Aorta (tissue), 5 donors: Measurements from ENCODE around the gene DCBLD2. TPM values are rescaled to one million over a fixed set of nuclear protein-coding genes. Genes with fewer than 3 reads are reported as not detected.

ENCODE experiments used
- ATAC-seq: fragments of 200-7000 bp; cut with Tn5 transposase; one replicate; pipeline ENCODE4 v1.9.1; 2022; ENCODE audit warnings: moderate library complexity; ENCODE audit not compliant: low FRiP score
- DNase-seq, 2 donors: peaks; one replicate each; pipeline ENCODE4 v3.0.0-alpha.2; 2020
- H3K27ac ChIP-seq, 2 donors: one replicate each; pipeline ENCODE4 v1.5.1; 2013; ENCODE audit warnings: low read length in 2 of 2, mild to moderate bottlenecking in 2 of 2, moderate library complexity in 2 of 2, control low read depth in 1 of 2, inconsistent platforms in 1 of 2, low read depth in 1 of 2
- H3K27me3 ChIP-seq, 2 donors: one replicate each; pipeline ENCODE4 v1.6.1; 2013; ENCODE audit warnings: control low read depth in 1 of 2, low read length in 1 of 2, mild to moderate bottlenecking in 1 of 2, moderate library complexity in 1 of 2; ENCODE audit not compliant: insufficient read depth in 2 of 2, control insufficient read depth in 1 of 2
- H3K36me3 ChIP-seq, 2 donors: one replicate each; pipeline ENCODE4 v1.6.1; 2013; ENCODE audit warnings: control low read depth in 1 of 2, low read length in 1 of 2, mild to moderate bottlenecking in 1 of 2; ENCODE audit not compliant: insufficient read depth in 2 of 2, control insufficient read depth in 1 of 2
- H3K4me1 ChIP-seq, 2 donors: one replicate each; pipeline ENCODE4 v1.6.1; 2013; ENCODE audit warnings: low read length in 2 of 2, control low read depth in 1 of 2, mild to moderate bottlenecking in 1 of 2, moderate library complexity in 1 of 2; ENCODE audit not compliant: insufficient read depth in 2 of 2, control insufficient read depth in 1 of 2
- H3K4me3 ChIP-seq, 2 donors: one replicate each; pipeline ENCODE4 v1.5.1; 2013; ENCODE audit warnings: low read length in 2 of 2, control low read depth in 1 of 2, mild to moderate bottlenecking in 1 of 2
- H3K9me3 ChIP-seq: one replicate; pipeline ENCODE4 v1.6.1; 2013; ENCODE audit warnings: mild to moderate bottlenecking, low read length; ENCODE audit not compliant: control insufficient read depth
- WGBS, 2 donors: extraction: QIAGEN DNeasy Blood & Tissue Kit; methylation state at CpG; one replicate each; pipeline ENCODE4 v1.1.7; 2013; 5-methylcytosine and 5-hydroxymethylcytosine counted together
- intact Hi-C, 2 donors: fragments of 100-400 bp; cut with DNase I; formaldehyde crosslinking; loops; one replicate each; pipeline versions ENCODE4 v1.14.2 to v1.15.0; 2022
- polyA plus RNA-seq, 2 donors: library from polyadenylated mRNA; stranded (reverse); fragments of 200-250 nt; gene quantifications; one replicate each; pipeline ENCODE4 v1.2.3, GENCODE V29; 2013
- total RNA-seq, 2 donors: library from RNA; stranded (reverse); fragmentation: NEBNext Ultra II Directional; extraction: Animal tissue kit (Norgen Biotek cat#: 25700); gene quantifications; one replicate each; pipeline ENCODE4 v1.2.1, GENCODE V29; 2021
- donor health status: healthy with polysubstance abuse.
- donor health status: Bipolar disorder and iron deficiency.
- donor health status: DM: no; HTN: no; CAD: no.
- donor health status: DM: no; HTN: no; CAD: no.
- donor health status: DM: yes; HTN: yes; CAD: no.

The DCBLD2 gene
- total and polyA plus RNA-seq, 4 donors: 4.4 to 36.3 (median 20.7) TPM

DNA sequence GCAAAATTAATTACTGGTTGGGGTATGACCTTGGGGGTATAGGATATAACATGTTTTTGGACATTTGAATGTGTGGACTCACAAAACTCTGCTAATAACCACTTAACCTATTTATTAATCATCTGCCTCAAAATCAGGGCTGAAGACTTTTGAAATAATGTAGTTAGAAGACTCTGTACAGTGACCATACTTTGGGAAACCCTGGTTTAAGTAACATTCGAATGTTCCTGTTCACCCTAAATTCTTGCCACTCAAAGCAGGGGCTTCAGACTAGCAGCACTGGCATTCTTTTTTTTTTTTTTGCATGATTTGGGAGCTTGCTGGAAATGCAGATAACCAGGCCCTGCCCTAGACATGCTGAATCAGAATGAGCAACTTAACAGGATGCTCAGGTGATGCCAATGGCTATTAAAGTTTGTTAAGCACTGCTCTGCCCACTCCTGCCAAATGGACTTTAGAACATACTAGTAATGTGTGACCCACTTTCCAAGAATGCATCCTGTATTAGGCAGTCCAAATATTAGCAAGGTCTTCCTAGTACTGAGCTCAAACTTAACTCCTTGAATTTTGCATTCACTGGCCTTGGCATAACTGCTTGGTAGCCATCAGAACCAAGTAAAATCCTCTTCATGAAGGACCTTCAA lies 151.1 kb downstream of the DCBLD2 start:
- Histone ChIP-seq H3K4me3 (no peak overlapping the region), H3K9me3 (no peaks in the 10 kb centered on the region), H3K27ac (peak overlapping the region in 1 of 2 donors; percentile 14), H3K4me1 (peaks cover 3 to 5% of the 10 kb centered on the region in 2 donors), H3K27me3 (no peaks in the 10 kb centered on the region), H3K36me3 (no peaks in the 10 kb centered on the region)
- ATAC-seq (no peak), DNase-seq (no peak)
- intact Hi-C loops: no loop called here
- 92 to 95% methylated on average over 1 of the region's 1 CpG for WGBS, 2 donors

DNA sequence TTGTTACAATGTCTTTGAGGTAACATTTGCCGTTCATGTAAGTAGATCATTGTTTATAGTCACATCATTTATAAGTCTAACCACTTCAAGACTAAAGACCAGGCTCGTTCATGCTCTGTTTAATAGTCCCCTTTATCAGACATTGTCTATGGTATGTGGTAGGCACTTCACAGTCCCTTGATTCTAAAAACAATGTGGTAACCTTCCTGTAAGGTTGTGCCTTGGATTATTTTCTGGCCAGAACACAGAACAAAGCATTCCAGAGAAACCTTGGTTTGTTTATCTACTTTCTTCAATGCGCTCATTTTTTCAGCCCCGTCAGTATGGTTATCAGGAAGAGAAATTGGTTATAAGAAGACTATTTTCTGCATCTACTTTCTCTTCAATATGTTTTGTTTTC lies 154.6 kb downstream of the DCBLD2 start:
- ATAC-seq: no peak
- intact Hi-C loops: no loop called here
- H3K4me3 ChIP-seq: no peak overlapping the region

DNA sequence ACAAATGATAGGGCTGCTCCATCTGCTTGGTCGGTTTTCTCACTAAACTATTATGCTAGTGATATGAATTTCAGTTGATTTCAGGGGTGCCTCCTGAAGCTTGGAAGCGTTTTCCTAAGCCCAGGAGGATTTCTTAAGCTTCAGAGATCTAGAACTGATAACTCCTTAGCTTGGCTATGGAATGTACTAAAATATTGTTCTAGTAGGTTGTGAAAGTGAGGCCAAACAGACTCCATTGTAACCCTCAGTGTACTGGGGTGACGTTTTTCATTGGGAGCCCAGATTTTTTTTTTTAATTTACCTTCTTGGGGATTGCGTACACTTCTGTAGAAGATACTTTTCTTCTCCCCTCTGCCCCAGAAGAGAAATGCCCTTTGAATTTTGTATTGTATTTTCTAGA lies 155.4 kb downstream of the DCBLD2 start:
- no peak for DNase-seq

More for the DNA sequence above, 154.6 kb downstream of the DCBLD2 start:
- DNase-seq: no peak
- Histone ChIP-seq H3K9me3 (no peaks in the 10 kb centered on the region), H3K27ac (no peak overlapping the region), H3K36me3 (no peaks in the 10 kb centered on the region), H3K27me3 (no peaks in the 10 kb centered on the region), H3K4me1 (peaks cover 0 to 6% of the 10 kb centered on the region in 2 donors)
- WGBS, 2 donors: 83 to 87% methylated on average over 4 of the region's 4 CpGs

More for the DNA sequence above, 155.4 kb downstream of the DCBLD2 start:
- Histone ChIP-seq H3K9me3 (no peaks in the 10 kb centered on the region), H3K36me3 (no peaks in the 10 kb centered on the region), H3K4me3 (no peak overlapping the region), H3K4me1 (peaks cover 0 to 6% of the 10 kb centered on the region in 2 donors), H3K27ac (no peak overlapping the region), H3K27me3 (no peaks in the 10 kb centered on the region)
- ATAC-seq: no peak
- WGBS, 2 donors: 81 to 88% methylated on average over 4 of the region's 4 CpGs
- intact Hi-C loops: no loop called here

Other genes starting within 250 kb of the DCBLD2 start
- gene ST3GAL6, start 138.4 kb downstream of the DCBLD2 start, total RNA-seq: 10 to 100 TPM; 12.2 to 21.1 TPM
- 10 to 100 TPM in 1 of 2 donors, 1 to 10 TPM in 1; 7.5 to 27.9 TPM for gene ST3GAL6, start 138.4 kb downstream of the DCBLD2 start, polyA plus RNA-seq